Measurements from ENCODE around the gene GAS7. TPM values are rescaled to one million over a fixed set of nuclear protein-coding genes. Genes with fewer than 3 reads are reported as not detected.

Gene GAS7
- total RNA-seq, 1 donor from 2014 or later: 19.5 TPM

DNA sequence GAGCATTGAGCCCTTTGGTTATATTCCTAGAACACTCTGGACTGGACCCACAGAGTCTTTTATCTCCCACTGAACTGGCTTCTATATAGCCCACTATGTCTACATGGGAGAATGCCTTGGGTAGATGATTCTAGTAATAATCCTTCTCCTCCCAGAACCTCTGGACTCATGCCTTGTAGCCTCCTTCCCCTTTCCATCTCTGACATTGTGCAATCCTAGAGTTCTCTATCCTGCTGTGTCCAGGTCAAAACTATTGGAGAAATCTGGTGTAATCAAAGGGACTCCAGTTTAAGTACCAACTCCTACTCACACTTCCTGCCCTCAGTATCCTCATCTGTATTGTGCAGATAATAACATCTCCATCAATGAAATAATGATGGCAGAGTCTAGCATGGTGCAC, 302.5 kb downstream of the GAS7 start:
- Mint-ChIP-seq H3K9me3 (no peaks in the 10 kb centered on the region), H3K4me1 (ENCODE audit: unreplicated experiment) (peaks cover 12% of the 10 kb centered on the region), H3K27ac (no peak overlapping the region), H3K27me3 (peaks cover 19% of the 10 kb centered on the region), H3K36me3 (no peaks in the 10 kb centered on the region), H3K4me3 (no peak overlapping the region)
- TF ChIP-seq, protein P1, sequence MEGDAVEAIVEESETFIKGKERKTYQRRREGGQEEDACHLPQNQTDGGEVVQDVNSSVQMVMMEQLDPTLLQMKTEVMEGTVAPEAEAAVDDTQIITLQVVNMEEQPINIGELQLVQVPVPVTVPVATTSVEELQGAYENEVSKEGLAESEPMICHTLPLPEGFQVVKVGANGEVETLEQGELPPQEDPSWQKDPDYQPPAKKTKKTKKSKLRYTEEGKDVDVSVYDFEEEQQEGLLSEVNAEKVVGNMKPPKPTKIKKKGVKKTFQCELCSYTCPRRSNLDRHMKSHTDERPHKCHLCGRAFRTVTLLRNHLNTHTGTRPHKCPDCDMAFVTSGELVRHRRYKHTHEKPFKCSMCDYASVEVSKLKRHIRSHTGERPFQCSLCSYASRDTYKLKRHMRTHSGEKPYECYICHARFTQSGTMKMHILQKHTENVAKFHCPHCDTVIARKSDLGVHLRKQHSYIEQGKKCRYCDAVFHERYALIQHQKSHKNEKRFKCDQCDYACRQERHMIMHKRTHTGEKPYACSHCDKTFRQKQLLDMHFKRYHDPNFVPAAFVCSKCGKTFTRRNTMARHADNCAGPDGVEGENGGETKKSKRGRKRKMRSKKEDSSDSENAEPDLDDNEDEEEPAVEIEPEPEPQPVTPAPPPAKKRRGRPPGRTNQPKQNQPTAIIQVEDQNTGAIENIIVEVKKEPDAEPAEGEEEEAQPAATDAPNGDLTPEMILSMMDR (conservative IDR thresholded peaks at IDR 0.05): no peak
- no peak for DNase-seq (ENCODE audit: extremely low spot score, unreplicated experiment)

DNA sequence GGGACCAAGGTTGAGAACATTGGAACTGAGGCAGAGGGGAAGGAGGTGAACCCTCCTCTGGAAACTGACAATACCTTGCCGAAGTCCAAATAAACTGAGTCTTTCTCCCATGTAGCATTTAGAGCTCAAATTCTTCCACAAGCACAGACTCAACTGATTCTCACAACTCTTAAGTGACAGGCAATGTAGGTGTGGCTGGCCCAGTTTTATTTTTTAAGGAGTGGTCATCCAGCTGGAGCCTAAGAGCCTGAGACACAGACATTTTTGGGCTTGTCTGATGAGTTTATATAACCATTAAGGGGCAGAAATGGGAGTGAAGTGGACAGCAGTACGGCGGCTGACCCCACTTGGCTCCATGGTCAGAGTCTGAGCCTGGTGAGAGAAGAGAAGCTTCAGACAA, 304.2 kb downstream of the GAS7 start:
- H3K4me3 Mint-ChIP-seq: no peak overlapping the region
- TF ChIP-seq, protein P1 (conservative IDR thresholded peaks at IDR 0.05): no peak
- no peaks in the 10 kb centered on the region for H3K4me1 Mint-ChIP-seq (ENCODE audit: unreplicated experiment)
- H3K27me3 Mint-ChIP-seq: peaks cover 17% of the 10 kb centered on the region
- no peak for DNase-seq (ENCODE audit: extremely low spot score, unreplicated experiment)
- no peaks in the 10 kb centered on the region for H3K36me3 Mint-ChIP-seq
- H3K9me3 Mint-ChIP-seq: no peaks in the 10 kb centered on the region
- H3K27ac Mint-ChIP-seq: no peak overlapping the region

DNA sequence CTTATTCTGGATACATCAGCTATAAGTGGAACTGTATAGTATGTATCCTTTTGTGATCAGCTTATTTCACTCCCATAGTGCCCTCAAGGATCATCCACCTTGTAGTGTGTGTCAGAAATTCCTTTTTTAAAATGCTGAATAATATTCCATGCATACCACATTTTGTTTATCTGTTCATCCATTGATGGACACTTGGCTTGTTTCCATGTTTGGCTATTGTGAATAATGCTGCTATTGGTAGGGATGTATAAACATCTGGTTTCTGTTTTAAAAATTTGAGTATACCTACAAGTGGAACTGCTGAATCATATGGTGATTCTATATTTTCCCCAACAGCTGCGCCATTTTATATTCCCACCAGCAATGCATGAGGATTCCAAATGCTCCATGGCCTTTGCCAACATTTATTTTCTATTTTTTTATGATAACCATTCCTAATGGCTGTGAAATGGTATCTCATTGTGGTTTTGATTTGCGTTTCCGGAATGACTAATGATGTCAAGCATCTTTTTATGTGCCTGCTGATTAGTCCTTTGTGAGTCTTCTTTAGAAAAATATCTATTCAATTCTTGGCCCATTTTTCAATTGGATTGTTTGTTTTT, 304.9 kb downstream of the GAS7 start:
- Mint-ChIP-seq H3K36me3 (no peaks in the 10 kb centered on the region), H3K27ac (no peak overlapping the region), H3K9me3 (no peaks in the 10 kb centered on the region), H3K4me1 (ENCODE audit: unreplicated experiment) (no peaks in the 10 kb centered on the region), H3K27me3 (peaks cover 17% of the 10 kb centered on the region), H3K4me3 (no peak overlapping the region)
- no peak for DNase-seq (ENCODE audit: extremely low spot score, unreplicated experiment)
- TF ChIP-seq, protein P1 (conservative IDR thresholded peaks at IDR 0.05): no peak

DNA sequence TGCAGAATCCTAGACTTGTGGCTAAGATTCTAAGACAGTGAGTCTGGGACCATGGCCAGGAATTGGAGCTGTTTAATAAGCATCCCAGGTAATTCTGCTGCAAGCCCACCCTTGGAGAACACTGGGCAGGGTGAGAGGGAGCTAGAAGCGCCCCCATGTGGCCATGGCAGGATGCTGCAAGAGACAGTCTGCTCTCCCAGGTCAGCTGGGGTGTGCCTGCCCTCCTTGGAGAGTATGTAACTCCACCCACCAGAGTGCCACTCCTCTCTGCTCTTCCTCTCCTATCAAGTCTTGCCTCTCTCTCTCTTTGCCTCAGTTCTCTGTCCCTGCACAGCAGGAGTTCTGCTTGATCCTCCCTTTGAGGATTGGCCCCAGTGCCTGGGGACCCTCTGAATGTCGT, 308.3 kb downstream of the GAS7 start:
- Mint-ChIP-seq H3K4me1 (ENCODE audit: unreplicated experiment) (no peaks in the 10 kb centered on the region), H3K36me3 (no peaks in the 10 kb centered on the region), H3K27ac (no peak overlapping the region), H3K9me3 (no peaks in the 10 kb centered on the region), H3K27me3 (peaks cover 19% of the 10 kb centered on the region), H3K4me3 (no peak overlapping the region)
- no peak for DNase-seq (ENCODE audit: extremely low spot score, unreplicated experiment)
- TF ChIP-seq, protein P1 (conservative IDR thresholded peaks at IDR 0.05): peak; percentile 70

DNA sequence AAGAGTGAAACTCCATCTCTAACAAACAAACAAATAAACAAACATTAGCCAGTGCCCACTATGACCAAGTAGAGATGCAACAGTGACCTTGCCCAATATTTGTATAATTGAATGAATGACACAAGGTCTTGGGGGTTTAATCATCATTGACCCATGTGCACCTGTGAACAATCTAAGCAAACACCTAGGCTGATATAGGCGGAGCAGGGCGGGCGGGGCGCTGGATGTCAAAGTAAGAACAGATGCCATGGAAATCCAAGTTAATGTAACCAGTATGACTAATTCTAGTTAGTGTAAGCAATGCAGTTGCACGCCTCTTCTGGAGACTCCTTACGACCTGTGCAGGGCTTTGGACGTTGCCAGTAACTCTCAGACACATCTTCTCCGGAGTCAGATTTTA, 310.9 kb downstream of the GAS7 start:
- no peak for DNase-seq (ENCODE audit: extremely low spot score, unreplicated experiment)
- H3K27ac Mint-ChIP-seq: no peak overlapping the region

More for the DNA sequence above, 310.9 kb downstream of the GAS7 start:
- TF ChIP-seq, protein P1 (conservative IDR thresholded peaks at IDR 0.05): no peak
- Mint-ChIP-seq H3K27me3 (peaks cover 16% of the 10 kb centered on the region), H3K4me3 (no peak overlapping the region), H3K36me3 (no peaks in the 10 kb centered on the region), H3K4me1 (ENCODE audit: unreplicated experiment) (no peaks in the 10 kb centered on the region), H3K9me3 (peaks cover 6% of the 10 kb centered on the region)

All from type B pancreatic cell (in vitro differentiated cells).